Adrenal gland (tissue), 5 donors: ENCODE measurements around the gene BCAS3.

ENCODE experiments used
- POLR2A ChIP-seq, 2 donors: fragments of 450-650 bp; IDR thresholded peaks; one replicate each; pipeline ENCODE4 v1.6.1; 2017; ENCODE audit warnings: antibody characterized with exemption in 2 of 2, mild to moderate bottlenecking in 2 of 2, moderate library complexity in 1 of 2
- TF ChIP-seq, protein P1 (sequence below), 6 experiments: fragments of 450-650 bp in 4 of 6; fragments of 200-600 bp in 2 of 6; sonication (generic) in 1 of 6; IDR thresholded peaks; 1 replicate in 5 of 6; 2 replicates in 1 of 6; pipeline versions ENCODE4 v1.5.1 to v1.8.0; 2016 to 2021; ENCODE audit warnings: antibody characterized with exemption in 6 of 6, mild to moderate bottlenecking in 2 of 6, moderate library complexity in 1 of 6
- donor health status: DM: no; HTN: no; CAD: no.

DNA sequence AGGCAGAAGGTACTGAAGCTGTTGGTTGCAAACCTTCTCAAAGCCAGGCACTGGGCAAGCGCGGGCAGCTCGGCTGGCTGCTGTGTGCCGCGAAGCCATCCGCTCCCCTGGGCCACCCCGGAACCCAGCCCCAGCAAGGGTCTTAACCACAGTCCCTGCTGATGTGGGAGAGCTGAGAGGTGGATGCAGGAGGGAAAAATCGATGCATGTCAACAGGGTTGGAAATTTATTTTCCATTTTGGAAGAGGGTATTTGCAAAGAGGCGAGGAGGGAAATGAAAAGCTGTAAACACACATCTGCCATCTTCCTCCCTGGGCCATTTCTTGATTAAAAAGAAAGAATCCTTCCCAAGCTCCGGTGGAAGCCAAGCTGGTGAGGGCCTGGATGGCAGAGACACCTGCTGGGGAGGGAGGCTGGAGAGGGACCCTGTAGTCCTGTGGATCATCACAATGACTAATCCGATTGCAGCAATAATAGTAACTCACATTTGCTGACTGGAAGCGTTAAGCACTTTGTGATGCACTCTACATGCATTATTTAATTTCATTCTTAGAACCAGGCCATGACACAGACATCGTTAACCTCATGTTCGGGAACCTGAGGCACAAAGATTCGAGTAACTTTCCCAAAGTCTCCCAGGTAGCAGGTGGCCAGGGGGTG is 708.1 kb downstream of the BCAS3 start:
- TF ChIP-seq, protein P1, sequence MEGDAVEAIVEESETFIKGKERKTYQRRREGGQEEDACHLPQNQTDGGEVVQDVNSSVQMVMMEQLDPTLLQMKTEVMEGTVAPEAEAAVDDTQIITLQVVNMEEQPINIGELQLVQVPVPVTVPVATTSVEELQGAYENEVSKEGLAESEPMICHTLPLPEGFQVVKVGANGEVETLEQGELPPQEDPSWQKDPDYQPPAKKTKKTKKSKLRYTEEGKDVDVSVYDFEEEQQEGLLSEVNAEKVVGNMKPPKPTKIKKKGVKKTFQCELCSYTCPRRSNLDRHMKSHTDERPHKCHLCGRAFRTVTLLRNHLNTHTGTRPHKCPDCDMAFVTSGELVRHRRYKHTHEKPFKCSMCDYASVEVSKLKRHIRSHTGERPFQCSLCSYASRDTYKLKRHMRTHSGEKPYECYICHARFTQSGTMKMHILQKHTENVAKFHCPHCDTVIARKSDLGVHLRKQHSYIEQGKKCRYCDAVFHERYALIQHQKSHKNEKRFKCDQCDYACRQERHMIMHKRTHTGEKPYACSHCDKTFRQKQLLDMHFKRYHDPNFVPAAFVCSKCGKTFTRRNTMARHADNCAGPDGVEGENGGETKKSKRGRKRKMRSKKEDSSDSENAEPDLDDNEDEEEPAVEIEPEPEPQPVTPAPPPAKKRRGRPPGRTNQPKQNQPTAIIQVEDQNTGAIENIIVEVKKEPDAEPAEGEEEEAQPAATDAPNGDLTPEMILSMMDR (IDR thresholded peaks at IDR 0.05): no peak
- TF ChIP-seq POLR2A (IDR thresholded peaks at IDR 0.05): no peak
